Astrocyte of the spinal cord (primary cell): ENCODE data around the gene BAZ1A.
A peak's percentile ranks its signal among the peaks of the same experiment; 100 is the strongest.

ENCODE experiments used
- DNase-seq: peaks from one replicate; pipeline ENCODE4 v3.0.0; 2011; ENCODE audit warnings: low read depth, low spot score
- H3K4me3 ChIP-seq: 2 replicates; pipeline ENCODE4 v1.5.1; 2011; ENCODE audit warnings: low read depth, mild to moderate bottlenecking, low read length, moderate library complexity
- in situ Hi-C: cut with HindIII; loops from 2 replicates; pipeline ENCODE4 v1.10.0; 2017; ENCODE audit warnings: low sequenced_read_pairs
- TF ChIP-seq, protein P1 (sequence below): IDR thresholded peaks from 2 replicates; pipeline ENCODE4 v1.5.1; 2012; ENCODE audit warnings: low read depth, mild to moderate bottlenecking, low read length, inconsistent platforms

Gene BAZ1A

DNA sequence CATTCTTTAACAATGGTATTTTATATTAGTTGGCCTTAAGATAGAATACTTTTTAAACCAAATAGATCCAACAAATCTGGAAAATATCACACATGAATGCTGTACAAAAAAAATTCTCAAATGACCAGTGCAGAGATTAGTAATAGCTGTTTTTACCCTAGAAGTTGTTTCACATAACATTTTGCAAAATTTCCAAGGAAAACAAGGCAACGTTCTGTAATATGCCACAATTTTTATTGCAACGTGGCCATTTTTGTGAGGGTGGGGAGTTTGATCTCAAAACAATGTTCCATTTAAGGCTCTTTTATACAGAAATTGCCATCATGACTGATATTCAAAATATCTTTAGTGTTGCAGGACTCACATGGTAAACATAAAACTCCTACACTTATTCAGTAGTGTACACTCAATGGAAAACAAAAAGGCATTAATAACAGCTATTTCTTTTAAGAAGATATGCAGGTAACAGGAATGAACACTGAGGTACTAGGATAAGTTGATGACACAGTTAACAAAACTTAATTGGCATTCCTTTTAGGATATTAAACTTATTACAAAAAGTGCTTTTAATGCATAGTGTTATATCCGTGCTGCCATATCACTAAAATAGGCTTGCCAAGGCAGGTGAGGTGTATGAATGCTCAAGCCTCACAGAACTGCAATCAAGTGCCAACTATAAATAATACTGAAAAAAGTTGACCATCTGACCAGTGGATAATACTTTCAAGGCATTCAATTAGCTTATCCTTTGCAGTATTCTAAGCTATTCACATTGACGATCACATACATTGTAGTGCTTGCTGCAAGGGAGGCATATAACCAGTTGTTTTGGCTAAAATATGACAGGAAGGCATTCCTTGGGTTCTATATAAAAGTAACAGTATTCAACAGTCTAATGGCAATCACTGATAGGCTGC, 163.1 kb downstream of the BAZ1A start:
- TF ChIP-seq, protein P1, sequence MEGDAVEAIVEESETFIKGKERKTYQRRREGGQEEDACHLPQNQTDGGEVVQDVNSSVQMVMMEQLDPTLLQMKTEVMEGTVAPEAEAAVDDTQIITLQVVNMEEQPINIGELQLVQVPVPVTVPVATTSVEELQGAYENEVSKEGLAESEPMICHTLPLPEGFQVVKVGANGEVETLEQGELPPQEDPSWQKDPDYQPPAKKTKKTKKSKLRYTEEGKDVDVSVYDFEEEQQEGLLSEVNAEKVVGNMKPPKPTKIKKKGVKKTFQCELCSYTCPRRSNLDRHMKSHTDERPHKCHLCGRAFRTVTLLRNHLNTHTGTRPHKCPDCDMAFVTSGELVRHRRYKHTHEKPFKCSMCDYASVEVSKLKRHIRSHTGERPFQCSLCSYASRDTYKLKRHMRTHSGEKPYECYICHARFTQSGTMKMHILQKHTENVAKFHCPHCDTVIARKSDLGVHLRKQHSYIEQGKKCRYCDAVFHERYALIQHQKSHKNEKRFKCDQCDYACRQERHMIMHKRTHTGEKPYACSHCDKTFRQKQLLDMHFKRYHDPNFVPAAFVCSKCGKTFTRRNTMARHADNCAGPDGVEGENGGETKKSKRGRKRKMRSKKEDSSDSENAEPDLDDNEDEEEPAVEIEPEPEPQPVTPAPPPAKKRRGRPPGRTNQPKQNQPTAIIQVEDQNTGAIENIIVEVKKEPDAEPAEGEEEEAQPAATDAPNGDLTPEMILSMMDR: no peak
- H3K4me3 ChIP-seq: no peak overlapping the region
- in situ Hi-C loops: no loop called here
- no peak for DNase-seq

DNA sequence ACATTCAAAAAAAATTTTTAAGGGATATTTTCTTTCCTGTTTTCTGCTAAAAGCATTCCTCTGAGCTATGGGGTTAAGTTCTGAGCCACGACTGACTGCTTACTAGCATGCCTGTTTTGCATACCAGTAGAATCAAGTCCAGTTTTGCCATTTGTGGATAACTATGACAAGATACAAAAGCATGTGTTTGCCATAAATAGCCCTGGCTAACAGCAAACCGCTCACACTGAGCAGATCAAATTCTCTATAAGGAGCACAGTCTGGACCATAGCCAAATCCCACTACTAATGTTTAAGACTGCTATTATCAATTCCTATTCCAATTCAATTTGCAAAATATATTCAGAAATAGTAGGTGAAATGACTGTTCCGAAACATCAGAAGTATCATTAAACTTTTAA, 164.0 kb downstream of the BAZ1A start:
- TF ChIP-seq, protein P1: no peak
- in situ Hi-C loops: no loop called here
- peak; percentile 86 for DNase-seq
- H3K4me3 ChIP-seq: no peak overlapping the region

GRCh38 chr14:34710744-34711143, 164.4 kb downstream of the BAZ1A start:
- DNase-seq: peak; percentile 16
- H3K4me3 ChIP-seq: no peak overlapping the region
- in situ Hi-C loops: no loop called here
- TF ChIP-seq, protein P1: no peak

DNA sequence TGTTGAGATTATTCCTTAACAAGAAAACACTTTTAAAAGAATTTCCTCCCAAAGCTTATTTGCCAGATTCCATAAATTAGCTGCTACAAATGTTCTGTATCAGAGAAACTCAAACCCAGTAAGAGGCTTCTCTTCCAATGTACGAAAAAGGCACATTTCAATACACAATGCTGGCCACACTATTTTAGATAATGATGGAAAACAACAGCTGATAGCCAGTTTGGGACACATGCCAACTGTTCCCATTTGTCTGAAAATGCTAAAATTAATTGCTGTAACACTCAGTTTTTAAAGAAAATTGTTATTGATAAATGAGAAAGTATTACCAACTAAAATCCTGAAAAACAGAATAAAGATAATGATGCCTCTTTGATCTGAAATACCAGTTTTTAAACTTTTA, 165.2 kb downstream of the BAZ1A start:
- in situ Hi-C loops: no loop called here
- DNase-seq: no peak
- TF ChIP-seq, protein P1: no peak
- H3K4me3 ChIP-seq: no peak overlapping the region

DNA sequence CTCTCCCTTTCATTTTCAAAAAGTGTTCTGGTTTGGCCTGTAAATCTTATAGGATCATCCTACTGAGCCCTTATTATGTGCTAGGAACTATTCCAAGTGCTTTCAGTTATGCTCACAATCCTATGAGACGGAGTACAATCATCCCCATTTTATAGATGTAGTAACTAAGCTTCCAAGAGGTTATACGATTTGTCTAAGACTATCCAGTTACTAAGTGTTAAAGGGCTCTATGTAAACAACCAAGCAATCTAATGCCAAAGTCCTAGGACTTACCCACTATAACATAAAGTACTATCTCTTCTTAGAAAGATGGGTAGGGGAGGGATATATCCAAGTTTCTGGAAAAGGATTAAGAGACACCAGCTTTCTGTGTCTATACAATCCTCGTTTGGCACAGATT, 167.4 kb downstream of the BAZ1A start:
- H3K4me3 ChIP-seq: no peak overlapping the region
- no peak for DNase-seq
- TF ChIP-seq, protein P1: no peak
- in situ Hi-C loops: no loop called here
